Endodermal cell (in vitro differentiated cells): ENCODE results near the gene CRYBG3. TPM values are rescaled to one million over a fixed set of nuclear protein-coding genes. Genes with fewer than 3 reads are reported as not detected.

Experiments
- DNase-seq: peaks from one replicate; pipeline ENCODE4 v3.0.0-alpha.2; 2017
- H3K27ac ChIP-seq: 2 replicates; pipeline ENCODE4 v1.5.1; 2013; ENCODE audit warnings: mild to moderate bottlenecking, low read depth, low read length, moderate library complexity
- H3K27me3 ChIP-seq: 2 replicates; pipeline ENCODE4 v1.6.1; 2013; ENCODE audit warnings: mild to moderate bottlenecking, low read length, moderate library complexity; ENCODE audit not compliant: insufficient read depth, control insufficient read depth, poor library complexity, severe bottlenecking
- H3K36me3 ChIP-seq: 2 replicates; pipeline ENCODE4 v1.7.0; 2013; ENCODE audit warnings: mild to moderate bottlenecking, low read length, moderate library complexity; ENCODE audit not compliant: control insufficient read depth, insufficient read depth
- H3K4me1 ChIP-seq: one replicate; pipeline ENCODE4 v1.7.0; 2013; ENCODE audit warnings: low read length; ENCODE audit not compliant: control insufficient read depth, insufficient read depth
- H3K4me3 ChIP-seq: 2 replicates; pipeline ENCODE4 v1.5.1; 2013; ENCODE audit warnings: mild to moderate bottlenecking, low read length, moderate library complexity
- H3K9ac ChIP-seq: 2 replicates; pipeline ENCODE4 v1.6.1; 2013; ENCODE audit warnings: mild to moderate bottlenecking, low read length, moderate library complexity; ENCODE audit not compliant: poor library complexity, severe bottlenecking; ENCODE audit errors: extremely low read depth
- H3K9me3 ChIP-seq: 2 replicates; pipeline ENCODE4 v1.6.1; 2013; ENCODE audit warnings: mild to moderate bottlenecking, low read length, moderate library complexity; ENCODE audit not compliant: control insufficient read depth
- H3K27ac Mint-ChIP-seq: 2 replicates; pipeline ENCODE4 v1.8.0; 2020; ENCODE audit warnings: mixed read lengths
- H3K27me3 Mint-ChIP-seq: 2 replicates; pipeline ENCODE4 v1.8.0; 2021; ENCODE audit warnings: mild to moderate bottlenecking, mixed read lengths; ENCODE audit not compliant: insufficient read depth
- H3K36me3 Mint-ChIP-seq: 2 replicates; pipeline ENCODE4 v1.8.0; 2020; ENCODE audit warnings: low read depth, mixed read lengths
- H3K4me1 Mint-ChIP-seq: 2 replicates; pipeline ENCODE4 v1.8.0; 2020; ENCODE audit warnings: mixed read lengths
- H3K4me3 Mint-ChIP-seq: 2 replicates; pipeline ENCODE4 v1.8.0; 2020; ENCODE audit warnings: mild to moderate bottlenecking, moderate library complexity, mixed read lengths
- H3K9me3 Mint-ChIP-seq: 2 replicates; pipeline ENCODE4 v1.8.0; 2020; ENCODE audit warnings: mild to moderate bottlenecking, mixed read lengths
- CTCF ChIP-seq: fragments of 200-600 bp; sonication (generic); conservative IDR thresholded peaks from 2 replicates; pipeline ENCODE4 v1.5.0; 2021; ENCODE audit warnings: antibody characterized with exemption, mild to moderate bottlenecking
- WGBS, 2 experiments: methylation state at CpG; one replicate each; pipeline versions ENCODE4 v1.1.5 to v1.1.7; 2013; ENCODE audit warnings: missing lambda C conversion rate in 2 of 2, mixed read lengths in 1 of 2; ENCODE audit not compliant: insufficient coverage in 1 of 2, insufficient read length in 1 of 2; 5-methylcytosine and 5-hydroxymethylcytosine counted together
- total RNA-seq, 2 donors: library from RNA; stranded (reverse); fragmentation: NEBNext Ultra II Directional in 1 of 2; extraction: Animal tissue kit (Norgen Biotek cat#: 25700) in 1 of 2; gene quantifications; 2 replicates in 1 of 2; 3 replicates in 1 of 2; pipeline ENCODE4 v1.2.1, GENCODE V29; 2021

Gene CRYBG3
- total RNA-seq, 2 donors from 2014 or later, result 9.7 to 10.8 TPM

GRCh38 chr3:97871186-97871585 lies 49.4 kb downstream of the CRYBG3 start:
- DNase-seq, result no peak
- H3K27me3 Mint-ChIP-seq, result no peaks in the 10 kb centered on the region
- Histone ChIP-seq H3K27me3 (no peaks in the 10 kb centered on the region), H3K9me3 (no peaks in the 10 kb centered on the region), H3K4me1 (no peaks in the 10 kb centered on the region), H3K4me3 (no peak overlapping the region), H3K9ac (no peak overlapping the region), H3K27ac (no peak overlapping the region), H3K36me3 (no peaks in the 10 kb centered on the region)
- no peak overlapping the region for H3K4me3 Mint-ChIP-seq
- TF ChIP-seq CTCF, result no peak
- peaks cover 10% of the 10 kb centered on the region for H3K36me3 Mint-ChIP-seq
- 93 to 96% methylated on average over 3 of the region's 3 CpGs for WGBS, 2 experiments
- no peaks in the 10 kb centered on the region for H3K4me1 Mint-ChIP-seq
- H3K9me3 Mint-ChIP-seq, result no peaks in the 10 kb centered on the region
- no peak overlapping the region for H3K27ac Mint-ChIP-seq

- Mint-ChIP-seq H3K4me1 (no peaks in the 10 kb centered on the region), H3K27ac (no peak overlapping the region), H3K4me3 (no peak overlapping the region), H3K9me3 (no peaks in the 10 kb centered on the region), H3K27me3 (no peaks in the 10 kb centered on the region), H3K36me3 (peaks cover 10% of the 10 kb centered on the region)
- Histone ChIP-seq H3K4me3 (no peak overlapping the region), H3K27ac (no peak overlapping the region), H3K27me3 (no peaks in the 10 kb centered on the region), H3K9me3 (no peaks in the 10 kb centered on the region), H3K9ac (no peak overlapping the region), H3K36me3 (no peaks in the 10 kb centered on the region), H3K4me1 (no peaks in the 10 kb centered on the region)
- WGBS, 2 experiments, result 95 to 98% methylated on average over 5 to 6 of the region's 6 CpGs
- DNase-seq, result no peak
- no peak for TF ChIP-seq CTCF
Observed at GRCh38 chr3:97871801-97872524, 50.2 kb downstream of the CRYBG3 start.

- no peaks in the 10 kb centered on the region for H3K27me3 Mint-ChIP-seq
- no peak overlapping the region for H3K27ac Mint-ChIP-seq
- H3K9ac ChIP-seq, result no peak overlapping the region
Observed at GRCh38 chr3:97872525-97873042, 50.8 kb downstream of the CRYBG3 start.

More at GRCh38 chr3:97872525-97873042, 50.8 kb downstream of the CRYBG3 start:
- no peaks in the 10 kb centered on the region for H3K36me3 ChIP-seq
- 89 to 100% methylated on average over 1 of the region's 1 CpG for WGBS, 2 experiments
- H3K27ac ChIP-seq, result no peak overlapping the region
- no peaks in the 10 kb centered on the region for H3K9me3 ChIP-seq
- no peaks in the 10 kb centered on the region for H3K9me3 Mint-ChIP-seq
- no peak overlapping the region for H3K4me3 Mint-ChIP-seq
- H3K4me3 ChIP-seq, result no peak overlapping the region
- no peaks in the 10 kb centered on the region for H3K27me3 ChIP-seq
- no peaks in the 10 kb centered on the region for H3K4me1 ChIP-seq
- no peak for TF ChIP-seq CTCF
- peaks cover 10% of the 10 kb centered on the region for H3K36me3 Mint-ChIP-seq
- no peak for DNase-seq
- H3K4me1 Mint-ChIP-seq, result no peaks in the 10 kb centered on the region
